RWPE1 (cell line): ENCODE data around the gene TMEM186.
"Not testable (repeated sequence)": the region's sequence is repeated elsewhere in the genome, so short reads cannot be mapped to it uniquely, and the experiment has no call there.

Experiments used
- CTCF ChIA-PET: fragments of 350-600 bp; sonication (Branson Sonifier 250); formaldehyde crosslinking; extraction: SDS; loops from one replicate; lab custom pipeline; 2021; lab: Yijun Ruan, JAX
- POLR2A ChIA-PET: fragments of 400-600 bp; formaldehyde crosslinking; extraction: SDS; loops from one replicate; lab custom pipeline; 2020; ENCODE audit warnings: antibody characterized with exemption; ENCODE audit not compliant: low non-redundant PET; lab: Yijun Ruan, JAX
- DNase-seq: peaks from one replicate; pipeline ENCODE4 v3.0.0; 2012; ENCODE audit warnings: low spot score
- H3K27ac ChIP-seq: fragments of 450-650 bp; 2 replicates; pipeline ENCODE4 v1.5.1; 2017
- CTCF ChIP-seq: fragments of 450-650 bp; conservative IDR thresholded peaks from 2 replicates; pipeline ENCODE4 v1.5.1; 2017; ENCODE audit warnings: low read depth, mild to moderate bottlenecking

The TMEM186 gene

GRCh38 chr16:8753416-8754054 lies 43.9 kb downstream of the TMEM186 start:
- DNase-seq: no peak
- TF ChIP-seq CTCF: no peak
- CTCF ChIA-PET: no interaction called here
- H3K27ac ChIP-seq: no peak overlapping the region
- POLR2A ChIA-PET: no interaction called here

- CTCF ChIA-PET: no interaction called here
- peak overlapping the region; percentile 40; the same call in 1 of the 2 replicates for H3K27ac ChIP-seq
- no peak for TF ChIP-seq CTCF
- DNase-seq: no peak
- POLR2A ChIA-PET: no interaction called here
Measured at GRCh38 chr16:8752706-8753105, 44.7 kb downstream of the TMEM186 start.

GRCh38 chr16:8751481-8752311 lies 45.7 kb downstream of the TMEM186 start:
- ChIA-PET POLR2A (no interaction called here), CTCF (interaction anchor here (0.6 kb wide), 1 partner anchor 298 kb away, joined by 3 read pairs; no protein-coding TSS in a partner anchor)
- no peak for TF ChIP-seq CTCF
- H3K27ac ChIP-seq: peak overlapping the region; percentile 40
- DNase-seq: peak; percentile 87

- CTCF ChIA-PET, POLR2A ChIA-PET, DNase-seq, H3K27ac ChIP-seq: not testable (repeated sequence)
Measured at GRCh38 chr16:8748944-8749343, 48.5 kb downstream of the TMEM186 start.
